ENCODE measurements around the gene SLC2A8.

GRCh38 chr9:127396808-127397645, at the start of gene SLC2A8:
- TF ChIP-seq CTCF (IDR thresholded peaks at IDR 0.05), result peak in 5 of 6 experiments; percentile 25 to 71 (median 40)
- TF ChIP-seq POLR2A (IDR thresholded peaks at IDR 0.05), result peak in 3 of 4 donors; percentile 31 to 83 (median 78)
